Activated T-helper 1 cell treated with anti-CD3 and anti-CD28 coated beads, Interleukin-12 subunit alpha, Interleukin-12 subunit beta, Interleukin-2, Interleukin-4 antibody, amounts not matched to agents 30 ng/mL and 10 ng/mL and 1 ng/mL, durations not matched to agents 14 hours and 24 hours and 36 hours (primary cell): ENCODE results near the gene TAF10. TPM values are rescaled to one million over a fixed set of nuclear protein-coding genes. Genes with fewer than 3 reads are reported as not detected.

ENCODE experiments used
- DNase-seq: peaks from one replicate; pipeline ENCODE4 v3.0.0; 2021; ENCODE audit warnings: low spot score
- H3K27ac Mint-ChIP-seq: one replicate; pipeline ENCODE4 v1.8.0; 2021; ENCODE audit warnings: mild to moderate bottlenecking, mixed read lengths
- H3K27me3 Mint-ChIP-seq: one replicate; pipeline ENCODE4 v1.8.0; 2022; ENCODE audit warnings: mild to moderate bottlenecking, moderate library complexity, mixed read lengths; ENCODE audit not compliant: insufficient read depth
- H3K36me3 Mint-ChIP-seq: one replicate; pipeline ENCODE4 v1.8.0; 2021; ENCODE audit warnings: low read depth, mixed read lengths
- H3K4me1 Mint-ChIP-seq: one replicate; pipeline ENCODE4 v1.8.0; 2021; ENCODE audit warnings: low read depth, mixed read lengths
- H3K4me3 Mint-ChIP-seq: one replicate; pipeline ENCODE4 v1.8.0; 2021; ENCODE audit warnings: mild to moderate bottlenecking, moderate library complexity, mixed read lengths
- H3K9me3 Mint-ChIP-seq: one replicate; pipeline ENCODE4 v1.8.0; 2021; ENCODE audit warnings: mixed read lengths
- intact Hi-C: fragments of 100-400 bp; cut with micrococcal nuclease; formaldehyde crosslinking; loops from one replicate; pipeline ENCODE4 v1.15.1; 2024
- total RNA-seq: library from RNA; stranded (reverse); gene quantifications from 2 replicates; pipeline ENCODE4 v1.2.3, GENCODE V29; 2022

TAF10 gene
- total RNA-seq, 1 donor from 2014 or later = 155 TPM

DNA sequence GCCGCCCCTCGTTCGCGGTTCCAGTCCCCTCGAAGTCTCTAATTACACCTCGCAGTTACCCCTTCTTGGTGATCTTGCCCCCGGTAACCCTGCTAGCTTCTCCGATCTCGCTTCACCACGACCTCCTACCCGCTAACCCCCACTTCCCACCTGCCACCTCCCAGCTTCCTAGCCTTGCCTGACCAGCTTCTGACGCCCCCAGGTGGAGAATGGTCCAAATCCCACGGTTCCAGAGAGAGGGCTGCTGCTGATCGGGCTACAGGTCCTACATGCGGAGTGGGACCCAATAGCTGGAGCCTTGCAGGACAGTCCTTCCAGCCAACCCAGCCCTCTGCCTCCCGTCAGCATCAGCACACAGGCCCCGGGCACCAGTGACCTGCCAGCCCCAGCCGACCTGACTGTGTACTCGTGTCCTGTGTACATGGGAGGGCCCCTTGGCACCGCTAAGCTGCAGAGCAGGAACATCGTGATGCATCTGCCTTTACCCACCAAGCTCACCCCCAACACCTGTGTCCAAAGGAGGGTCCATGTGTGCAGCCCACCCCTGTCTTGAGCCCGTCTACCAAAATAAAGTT, 40.5 kb downstream of the TAF10 start:
- peaks cover 4% of the 10 kb centered on the region for H3K4me1 Mint-ChIP-seq

DNA sequence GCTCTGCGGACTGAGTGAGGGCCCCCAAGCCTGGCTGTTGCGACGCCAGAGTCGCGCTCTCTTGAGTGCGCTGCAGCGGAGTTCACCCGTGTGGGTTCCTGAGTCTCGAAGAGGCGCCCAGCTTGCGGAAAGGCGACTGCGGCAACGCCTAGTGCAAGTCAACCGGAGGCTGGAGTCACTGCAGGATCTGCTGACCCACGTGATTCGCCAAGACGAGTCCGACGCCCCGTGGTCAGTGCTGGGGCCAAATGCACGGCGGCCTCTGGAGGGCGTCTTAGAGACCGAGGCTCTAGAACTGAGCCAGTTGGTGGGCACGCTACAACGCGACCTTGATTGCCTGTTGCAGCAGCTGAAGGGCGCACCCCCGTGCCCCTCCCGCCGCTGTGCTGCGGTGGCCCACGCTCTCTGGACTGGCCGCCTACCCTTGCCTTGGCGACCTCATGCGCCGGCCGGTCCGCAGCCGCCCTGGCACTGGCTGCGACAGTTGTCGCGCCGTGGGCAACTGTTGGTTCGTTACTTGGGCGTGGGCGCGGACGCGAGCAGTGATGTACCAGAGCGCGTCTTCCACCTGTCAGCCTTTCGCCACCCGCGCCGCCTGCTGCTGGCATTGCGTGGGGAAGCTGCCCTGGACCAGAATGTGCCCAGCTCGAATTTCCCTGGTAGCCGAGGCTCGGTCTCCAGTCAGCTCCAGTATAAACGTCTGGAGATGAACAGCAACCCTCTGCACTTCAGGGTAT, 41.2 kb downstream of the TAF10 start:
- H3K27me3 Mint-ChIP-seq = no peaks in the 10 kb centered on the region
- intact Hi-C loops = no loop called here
- no peak overlapping the region for H3K4me3 Mint-ChIP-seq
- H3K4me1 Mint-ChIP-seq = peaks cover 4% of the 10 kb centered on the region
- H3K36me3 Mint-ChIP-seq = peaks cover 15% of the 10 kb centered on the region
- H3K9me3 Mint-ChIP-seq = no peaks in the 10 kb centered on the region
- no peak for DNase-seq
- no peak overlapping the region for H3K27ac Mint-ChIP-seq

More for the DNA sequence above, 40.5 kb downstream of the TAF10 start:
- H3K36me3 Mint-ChIP-seq = peaks cover 14% of the 10 kb centered on the region
- intact Hi-C loops = no loop called here
- no peak overlapping the region for H3K27ac Mint-ChIP-seq
- no peaks in the 10 kb centered on the region for H3K9me3 Mint-ChIP-seq
- no peak overlapping the region for H3K4me3 Mint-ChIP-seq
- H3K27me3 Mint-ChIP-seq = no peaks in the 10 kb centered on the region
- no peak for DNase-seq

DNA sequence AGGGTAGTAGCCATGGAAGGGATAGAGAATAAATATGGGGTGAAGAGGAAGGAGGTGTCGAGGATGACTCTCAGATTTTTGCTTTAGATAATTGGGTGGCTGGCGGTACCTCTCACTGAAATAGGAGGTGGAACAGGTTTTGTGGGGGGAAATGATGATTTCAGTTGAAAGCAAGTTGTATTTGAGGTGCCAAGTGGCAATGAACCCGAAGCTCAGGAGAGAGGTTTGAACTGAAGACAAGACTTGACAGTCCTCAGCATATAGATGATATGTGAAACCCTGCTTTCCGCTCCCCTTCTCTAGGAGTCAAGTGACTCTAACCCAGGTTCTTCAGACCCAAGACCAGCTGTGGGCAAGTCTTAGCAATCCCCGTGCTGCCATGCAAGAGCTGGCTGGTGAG, 42.3 kb downstream of the TAF10 start:
- intact Hi-C loops = no loop called here
- H3K9me3 Mint-ChIP-seq = no peaks in the 10 kb centered on the region
- peaks cover 19% of the 10 kb centered on the region for H3K36me3 Mint-ChIP-seq
- H3K27ac Mint-ChIP-seq = no peak overlapping the region
- no peaks in the 10 kb centered on the region for H3K4me1 Mint-ChIP-seq
- H3K4me3 Mint-ChIP-seq = no peak overlapping the region
- no peak for DNase-seq
- no peaks in the 10 kb centered on the region for H3K27me3 Mint-ChIP-seq

DNA sequence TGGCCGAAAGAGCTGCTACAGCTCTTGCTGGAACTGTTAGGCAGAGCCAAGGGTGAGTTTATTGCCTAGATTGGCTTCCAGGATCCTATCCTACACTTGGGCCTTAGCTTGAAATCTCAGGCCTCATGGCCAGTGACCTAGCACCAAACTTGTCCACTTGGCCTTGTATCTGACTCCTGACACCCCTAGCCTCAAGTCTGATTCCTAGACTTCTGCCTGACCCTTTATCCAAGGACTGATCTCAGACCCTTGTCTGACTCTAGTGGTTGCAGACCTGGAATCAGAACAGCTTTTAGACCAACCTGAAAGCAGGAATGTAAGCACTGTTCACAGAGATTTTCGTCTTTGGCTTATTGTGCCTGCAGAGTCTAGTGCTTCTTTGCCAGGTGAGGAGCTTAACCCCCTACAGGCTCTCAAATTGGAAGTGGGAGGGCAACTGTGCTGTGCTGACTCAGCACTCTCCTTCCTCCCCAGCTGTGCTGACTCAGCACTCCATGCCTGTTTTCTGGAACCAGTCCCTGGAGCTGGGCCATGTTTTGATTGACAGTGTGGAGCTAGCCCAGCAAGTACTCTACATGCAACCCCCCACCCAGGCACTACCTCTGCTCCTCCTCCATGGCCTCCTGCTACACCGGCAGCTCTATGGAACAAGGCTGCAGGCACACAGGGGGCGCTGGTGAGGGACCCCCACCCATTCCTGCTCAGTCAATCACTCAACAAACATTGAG, 43.7 kb downstream of the TAF10 start:
- H3K27me3 Mint-ChIP-seq = no peaks in the 10 kb centered on the region
- no peaks in the 10 kb centered on the region for H3K9me3 Mint-ChIP-seq
- no peaks in the 10 kb centered on the region for H3K4me1 Mint-ChIP-seq
- H3K27ac Mint-ChIP-seq = no peak overlapping the region
- no peak for DNase-seq
- H3K4me3 Mint-ChIP-seq = no peak overlapping the region
- peaks cover 19% of the 10 kb centered on the region for H3K36me3 Mint-ChIP-seq
- intact Hi-C loops = no loop called here

DNA sequence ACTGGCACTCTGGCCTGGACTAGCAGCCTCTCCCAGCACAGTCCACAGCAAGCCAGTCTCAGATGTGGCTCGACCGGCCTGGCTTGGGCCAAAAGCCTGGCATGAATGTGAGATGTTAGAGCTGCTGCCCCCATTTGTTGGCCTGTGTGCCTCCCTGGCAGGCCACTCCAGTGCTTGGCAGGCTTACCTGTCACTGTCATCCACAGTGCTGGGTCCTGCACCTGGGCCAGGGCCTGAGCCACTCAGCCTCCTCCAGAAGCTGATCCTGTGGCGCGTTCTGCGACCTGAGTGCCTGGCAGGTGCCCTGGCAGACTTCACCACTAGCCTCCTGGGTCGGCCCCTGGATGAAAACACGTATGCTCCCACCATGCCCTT, 44.7 kb downstream of the TAF10 start:
- intact Hi-C loops = no loop called here
- DNase-seq = no peak
- Mint-ChIP-seq H3K27me3 (no peaks in the 10 kb centered on the region), H3K9me3 (no peaks in the 10 kb centered on the region), H3K4me3 (no peak overlapping the region), H3K36me3 (peaks cover 19% of the 10 kb centered on the region), H3K27ac (no peak overlapping the region), H3K4me1 (no peaks in the 10 kb centered on the region)

DNA sequence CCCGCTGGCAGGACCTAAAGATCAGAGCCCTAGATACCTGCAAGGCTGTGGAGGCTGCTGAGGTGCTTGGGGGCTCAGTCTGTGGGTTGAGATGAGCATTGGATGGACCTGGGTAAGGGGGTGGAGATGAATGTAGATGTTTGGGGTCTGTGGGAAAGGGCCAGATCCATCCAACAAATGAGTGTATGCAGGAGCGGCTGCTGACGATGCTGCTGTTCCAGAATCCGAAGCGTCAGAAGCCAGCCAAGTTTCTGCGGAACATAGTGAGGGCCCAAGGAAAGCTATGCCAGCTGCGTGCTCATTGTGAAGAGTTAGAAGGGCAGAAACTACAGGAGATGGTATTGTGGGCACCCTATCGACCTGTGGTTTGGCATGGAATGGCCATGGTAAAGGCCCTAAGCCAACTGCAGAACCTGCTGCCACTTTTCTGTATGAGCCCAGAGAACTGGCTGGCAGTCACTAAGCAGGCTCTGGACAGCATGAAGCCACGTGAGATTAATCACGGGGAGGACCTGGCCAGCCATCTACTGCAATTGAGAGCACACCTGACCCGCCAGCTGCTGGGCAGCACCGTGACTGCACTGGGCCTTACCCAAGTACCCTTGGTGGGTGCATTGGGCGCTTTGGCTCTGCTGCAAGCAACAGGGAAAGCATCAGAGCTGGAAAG, 45.2 kb downstream of the TAF10 start:
- intact Hi-C loops = no loop called here
- H3K4me3 Mint-ChIP-seq = no peak overlapping the region
- no peaks in the 10 kb centered on the region for H3K4me1 Mint-ChIP-seq
- no peaks in the 10 kb centered on the region for H3K9me3 Mint-ChIP-seq
- DNase-seq = no peak
- H3K27me3 Mint-ChIP-seq = no peaks in the 10 kb centered on the region
- peaks cover 19% of the 10 kb centered on the region for H3K36me3 Mint-ChIP-seq
- H3K27ac Mint-ChIP-seq = no peak overlapping the region

DNA sequence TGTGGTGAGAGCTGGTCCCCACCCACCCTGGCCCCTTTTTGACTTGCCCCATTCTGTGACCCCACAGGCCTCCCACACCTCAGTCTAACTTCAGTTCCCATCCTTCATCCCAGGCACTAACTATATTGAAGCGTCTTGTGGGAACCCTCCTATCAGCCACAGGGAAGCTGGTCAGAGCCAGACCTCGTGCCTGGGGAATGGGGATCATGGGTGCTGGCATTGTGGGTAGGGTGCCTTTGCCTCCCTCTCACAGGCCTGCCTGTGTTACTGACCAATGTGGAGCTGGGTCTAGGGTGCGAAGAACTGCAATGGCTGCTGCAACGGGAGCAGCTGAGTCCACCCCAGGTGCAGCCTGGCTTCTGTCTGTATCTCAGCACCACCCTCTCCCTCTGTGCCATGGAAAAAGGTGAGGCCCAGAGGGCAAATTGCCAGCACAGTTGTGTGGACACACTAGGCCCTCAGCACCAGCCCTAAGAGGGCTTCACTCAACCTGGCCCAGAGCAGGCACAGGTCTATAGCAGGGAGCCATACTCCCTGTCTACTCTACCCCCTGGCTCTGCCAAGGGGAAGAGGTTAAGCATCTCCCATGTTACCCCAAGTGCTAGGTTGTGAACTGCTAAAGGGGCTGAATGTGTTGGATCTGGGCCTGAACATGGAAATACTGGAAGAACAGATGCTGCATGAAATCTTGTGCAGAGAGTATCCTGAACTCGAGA, 45.9 kb downstream of the TAF10 start:
- no peaks in the 10 kb centered on the region for H3K27me3 Mint-ChIP-seq
- H3K27ac Mint-ChIP-seq = no peak overlapping the region
- no peaks in the 10 kb centered on the region for H3K9me3 Mint-ChIP-seq
- DNase-seq = no peak
- no peak overlapping the region for H3K4me3 Mint-ChIP-seq
- H3K4me1 Mint-ChIP-seq = no peaks in the 10 kb centered on the region
- peaks cover 21% of the 10 kb centered on the region for H3K36me3 Mint-ChIP-seq
- intact Hi-C loops = no loop called here

DNA sequence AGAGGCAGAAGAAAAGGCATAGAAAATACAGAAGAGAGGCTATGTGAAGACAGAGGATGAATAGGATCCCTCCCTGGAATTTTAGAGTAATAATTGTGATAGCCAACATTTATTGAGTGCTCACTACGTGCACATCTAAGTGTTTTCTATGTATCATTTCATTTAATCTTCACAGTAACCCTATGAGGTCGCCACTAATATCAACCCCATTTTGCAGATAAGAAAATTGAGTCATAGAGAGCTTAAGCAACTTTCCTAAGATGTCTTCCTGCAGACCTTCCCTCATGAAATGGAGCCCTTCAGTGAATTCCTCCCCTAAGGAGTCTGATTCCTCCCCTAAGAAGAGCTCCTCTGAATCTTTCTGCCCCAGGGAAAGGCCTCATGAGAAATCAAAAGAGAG, 46.7 kb downstream of the TAF10 start:
- Mint-ChIP-seq H3K4me1 (no peaks in the 10 kb centered on the region), H3K27me3 (no peaks in the 10 kb centered on the region), H3K36me3 (peaks cover 21% of the 10 kb centered on the region), H3K9me3 (no peaks in the 10 kb centered on the region), H3K27ac (no peak overlapping the region), H3K4me3 (no peak overlapping the region)
- no peak for DNase-seq
- intact Hi-C loops = no loop called here

DNA sequence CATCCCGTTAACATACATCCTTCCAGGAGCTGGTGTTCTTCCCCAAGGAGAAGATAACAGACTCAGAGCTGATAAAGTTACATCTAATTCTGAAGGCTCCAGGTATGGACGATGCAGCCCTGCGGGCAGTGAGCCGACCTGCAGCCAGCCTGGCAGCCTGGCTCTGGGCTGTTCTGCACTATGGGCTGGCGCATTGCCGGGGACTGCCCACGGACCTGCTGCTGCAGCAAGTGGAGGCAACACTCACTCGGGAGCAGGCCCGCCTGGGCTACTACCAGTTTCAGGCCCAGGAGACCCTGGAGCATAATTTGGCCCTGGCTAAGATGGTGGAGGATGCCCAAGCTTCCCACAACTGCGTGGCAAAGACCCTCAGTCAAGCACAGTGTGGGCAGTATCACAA, 48.3 kb downstream of the TAF10 start:
- intact Hi-C loops = no loop called here
- Mint-ChIP-seq H3K9me3 (no peaks in the 10 kb centered on the region), H3K27ac (no peak overlapping the region), H3K27me3 (no peaks in the 10 kb centered on the region), H3K36me3 (peaks cover 20% of the 10 kb centered on the region), H3K4me3 (no peak overlapping the region), H3K4me1 (no peaks in the 10 kb centered on the region)
- no peak for DNase-seq

DNA sequence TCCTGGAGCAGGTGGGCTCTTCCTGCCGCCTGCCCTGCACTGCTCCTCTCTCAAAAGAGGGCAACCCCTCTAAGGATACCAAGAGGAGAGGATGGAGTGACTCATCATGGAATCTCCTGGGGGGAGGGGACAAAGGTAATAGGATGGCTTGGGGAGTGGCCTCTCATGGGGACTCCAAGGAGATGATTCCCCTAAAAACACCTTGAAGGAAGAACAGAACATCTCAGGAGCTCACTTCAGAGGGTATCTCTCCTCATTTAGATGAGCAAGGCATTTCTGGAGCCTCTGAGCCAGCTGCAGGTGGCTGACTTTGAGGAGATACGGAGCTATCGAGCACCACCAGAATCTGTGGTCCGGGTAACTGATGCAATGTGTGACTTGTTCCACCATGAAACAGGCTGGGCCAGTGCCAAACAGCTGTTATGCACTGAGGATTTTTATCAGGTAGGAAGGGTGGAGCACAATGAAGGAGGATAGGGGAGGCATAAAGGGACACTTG, 48.8 kb downstream of the TAF10 start:
- Mint-ChIP-seq H3K27me3 (no peaks in the 10 kb centered on the region), H3K9me3 (no peaks in the 10 kb centered on the region), H3K36me3 (peaks cover 20% of the 10 kb centered on the region), H3K4me3 (no peak overlapping the region), H3K4me1 (no peaks in the 10 kb centered on the region), H3K27ac (no peak overlapping the region)
- DNase-seq = no peak
- intact Hi-C loops = no loop called here

DNA sequence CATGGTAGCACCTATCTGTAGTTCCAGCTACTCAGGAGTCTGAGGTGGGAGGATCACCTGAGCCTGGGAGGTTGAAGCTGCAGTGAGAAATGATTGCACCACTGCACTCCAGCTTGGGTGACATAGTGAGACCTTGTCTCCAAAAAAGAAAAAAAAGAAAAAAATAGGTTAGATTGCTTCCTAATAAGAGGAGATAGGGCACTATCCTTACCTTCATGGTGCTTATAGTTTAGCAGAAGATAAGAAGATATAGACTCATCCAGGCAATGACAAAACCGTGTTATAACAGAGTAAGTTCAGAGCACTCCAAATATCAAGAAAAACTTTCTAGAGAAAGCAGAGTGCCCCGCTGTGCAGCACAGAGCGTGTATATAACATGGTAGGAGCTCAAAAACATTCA, 50.7 kb downstream of the TAF10 start:
- Mint-ChIP-seq H3K27ac (no peak overlapping the region), H3K36me3 (peaks cover 16% of the 10 kb centered on the region), H3K9me3 (no peaks in the 10 kb centered on the region), H3K4me1 (no peaks in the 10 kb centered on the region), H3K4me3 (no peak overlapping the region), H3K27me3 (no peaks in the 10 kb centered on the region)
- intact Hi-C loops = no loop called here
- no peak for DNase-seq
